Fibroblast of pulmonary artery (primary cell): ENCODE data around the gene ZSWIM6.
A peak's percentile ranks its signal among the peaks of the same experiment; 100 is the strongest.

Source experiments
- DNase-seq: peaks from one replicate; pipeline ENCODE4 v3.0.0-alpha.2; 2010; ENCODE audit warnings: low read depth
- H3K4me3 ChIP-seq: replicated peaks from 2 replicates; pipeline ENCODE4 v1.5.1; 2011; ENCODE audit warnings: low read depth, mild to moderate bottlenecking, control low read depth, low read length, moderate library complexity
- TF ChIP-seq, protein P1 (sequence below): IDR thresholded peaks from 2 replicates; pipeline ENCODE4 v1.5.1; 2011; ENCODE audit warnings: mild to moderate bottlenecking, control low read depth, low read length, inconsistent platforms; ENCODE audit errors: missing control alignments

Gene ZSWIM6

GRCh38 chr5:61322738-61323725, 9.0 kb upstream of the ZSWIM6 start:
- TF ChIP-seq, protein P1, sequence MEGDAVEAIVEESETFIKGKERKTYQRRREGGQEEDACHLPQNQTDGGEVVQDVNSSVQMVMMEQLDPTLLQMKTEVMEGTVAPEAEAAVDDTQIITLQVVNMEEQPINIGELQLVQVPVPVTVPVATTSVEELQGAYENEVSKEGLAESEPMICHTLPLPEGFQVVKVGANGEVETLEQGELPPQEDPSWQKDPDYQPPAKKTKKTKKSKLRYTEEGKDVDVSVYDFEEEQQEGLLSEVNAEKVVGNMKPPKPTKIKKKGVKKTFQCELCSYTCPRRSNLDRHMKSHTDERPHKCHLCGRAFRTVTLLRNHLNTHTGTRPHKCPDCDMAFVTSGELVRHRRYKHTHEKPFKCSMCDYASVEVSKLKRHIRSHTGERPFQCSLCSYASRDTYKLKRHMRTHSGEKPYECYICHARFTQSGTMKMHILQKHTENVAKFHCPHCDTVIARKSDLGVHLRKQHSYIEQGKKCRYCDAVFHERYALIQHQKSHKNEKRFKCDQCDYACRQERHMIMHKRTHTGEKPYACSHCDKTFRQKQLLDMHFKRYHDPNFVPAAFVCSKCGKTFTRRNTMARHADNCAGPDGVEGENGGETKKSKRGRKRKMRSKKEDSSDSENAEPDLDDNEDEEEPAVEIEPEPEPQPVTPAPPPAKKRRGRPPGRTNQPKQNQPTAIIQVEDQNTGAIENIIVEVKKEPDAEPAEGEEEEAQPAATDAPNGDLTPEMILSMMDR: no peak
- DNase-seq: peak; percentile 80
- H3K4me3 ChIP-seq: no peak overlapping the region

GRCh38 chr5:61327760-61328753, 4.0 kb upstream of the ZSWIM6 start:
- DNase-seq: peak; percentile 85
- TF ChIP-seq, protein P1: peak; percentile 17
- no peak overlapping the region for H3K4me3 ChIP-seq

GRCh38 chr5:61328791-61329549, 3.1 kb upstream of the ZSWIM6 start:
- H3K4me3 ChIP-seq: no peak overlapping the region
- TF ChIP-seq, protein P1: no peak
- no peak for DNase-seq

- TF ChIP-seq, protein P1: no peak
- DNase-seq: peak; percentile 14
- peak overlapping the region; percentile 78 for H3K4me3 ChIP-seq
Measured at GRCh38 chr5:61329550-61330128, 2.4 kb upstream of the ZSWIM6 start.

GRCh38 chr5:61330341-61330844, 1.7 kb upstream of the ZSWIM6 start:
- TF ChIP-seq, protein P1: no peak
- peak overlapping the region; percentile 78 for H3K4me3 ChIP-seq
- peak; percentile 60 for DNase-seq
